Measurements from ENCODE around the gene PTPN5. TPM values are rescaled to one million over a fixed set of nuclear protein-coding genes. Genes with fewer than 3 reads are reported as not detected.

Gene PTPN5
- total RNA-seq, 1 experiment from 2014 or later: not detected

DNA sequence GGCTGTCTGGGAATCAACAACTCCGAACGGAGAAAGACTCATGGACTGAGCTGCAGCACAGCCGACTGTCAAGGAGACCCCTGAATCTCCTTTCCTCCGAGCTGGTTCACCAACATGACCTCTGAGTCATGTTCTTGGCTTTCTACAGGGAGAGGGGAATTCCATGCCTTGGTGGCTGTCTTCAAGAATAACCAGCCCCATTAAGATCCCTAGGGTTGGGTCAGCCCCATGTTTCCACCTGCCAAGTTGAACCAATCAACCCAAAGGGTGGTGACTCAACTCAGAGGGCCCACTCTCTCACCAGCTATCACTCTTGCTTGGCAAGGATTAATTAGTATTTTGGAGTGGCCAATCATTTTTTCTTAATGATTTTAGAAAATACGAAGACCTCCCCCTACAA is 37.3 kb downstream of the PTPN5 start:
- intact Hi-C loops (cut with micrococcal nuclease; ENCODE audit: unreplicated experiment) (no loop called here), in situ Hi-C loops (cut with HindIII; ENCODE audit: low pct_unique_long_range_greater_than_20kb, low sequenced_read_pairs) (no loop called here)
- TF ChIP-seq TCF7L2 (IDR thresholded peaks at IDR 0.05; ENCODE audit: low read depth, low read length) (no peak), POLR2AphosphoS5 (IDR thresholded peaks at IDR 0.05; ENCODE audit: low read depth, low read length) (no peak), SIN3A (IDR thresholded peaks at IDR 0.05; ENCODE audit: borderline replicate concordance, insufficient read depth, low read depth, low read length) (no peak)
- TF ChIP-seq, protein P1, sequence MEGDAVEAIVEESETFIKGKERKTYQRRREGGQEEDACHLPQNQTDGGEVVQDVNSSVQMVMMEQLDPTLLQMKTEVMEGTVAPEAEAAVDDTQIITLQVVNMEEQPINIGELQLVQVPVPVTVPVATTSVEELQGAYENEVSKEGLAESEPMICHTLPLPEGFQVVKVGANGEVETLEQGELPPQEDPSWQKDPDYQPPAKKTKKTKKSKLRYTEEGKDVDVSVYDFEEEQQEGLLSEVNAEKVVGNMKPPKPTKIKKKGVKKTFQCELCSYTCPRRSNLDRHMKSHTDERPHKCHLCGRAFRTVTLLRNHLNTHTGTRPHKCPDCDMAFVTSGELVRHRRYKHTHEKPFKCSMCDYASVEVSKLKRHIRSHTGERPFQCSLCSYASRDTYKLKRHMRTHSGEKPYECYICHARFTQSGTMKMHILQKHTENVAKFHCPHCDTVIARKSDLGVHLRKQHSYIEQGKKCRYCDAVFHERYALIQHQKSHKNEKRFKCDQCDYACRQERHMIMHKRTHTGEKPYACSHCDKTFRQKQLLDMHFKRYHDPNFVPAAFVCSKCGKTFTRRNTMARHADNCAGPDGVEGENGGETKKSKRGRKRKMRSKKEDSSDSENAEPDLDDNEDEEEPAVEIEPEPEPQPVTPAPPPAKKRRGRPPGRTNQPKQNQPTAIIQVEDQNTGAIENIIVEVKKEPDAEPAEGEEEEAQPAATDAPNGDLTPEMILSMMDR (IDR thresholded peaks at IDR 0.05): no peak
- TF ChIP-seq, protein P2, sequence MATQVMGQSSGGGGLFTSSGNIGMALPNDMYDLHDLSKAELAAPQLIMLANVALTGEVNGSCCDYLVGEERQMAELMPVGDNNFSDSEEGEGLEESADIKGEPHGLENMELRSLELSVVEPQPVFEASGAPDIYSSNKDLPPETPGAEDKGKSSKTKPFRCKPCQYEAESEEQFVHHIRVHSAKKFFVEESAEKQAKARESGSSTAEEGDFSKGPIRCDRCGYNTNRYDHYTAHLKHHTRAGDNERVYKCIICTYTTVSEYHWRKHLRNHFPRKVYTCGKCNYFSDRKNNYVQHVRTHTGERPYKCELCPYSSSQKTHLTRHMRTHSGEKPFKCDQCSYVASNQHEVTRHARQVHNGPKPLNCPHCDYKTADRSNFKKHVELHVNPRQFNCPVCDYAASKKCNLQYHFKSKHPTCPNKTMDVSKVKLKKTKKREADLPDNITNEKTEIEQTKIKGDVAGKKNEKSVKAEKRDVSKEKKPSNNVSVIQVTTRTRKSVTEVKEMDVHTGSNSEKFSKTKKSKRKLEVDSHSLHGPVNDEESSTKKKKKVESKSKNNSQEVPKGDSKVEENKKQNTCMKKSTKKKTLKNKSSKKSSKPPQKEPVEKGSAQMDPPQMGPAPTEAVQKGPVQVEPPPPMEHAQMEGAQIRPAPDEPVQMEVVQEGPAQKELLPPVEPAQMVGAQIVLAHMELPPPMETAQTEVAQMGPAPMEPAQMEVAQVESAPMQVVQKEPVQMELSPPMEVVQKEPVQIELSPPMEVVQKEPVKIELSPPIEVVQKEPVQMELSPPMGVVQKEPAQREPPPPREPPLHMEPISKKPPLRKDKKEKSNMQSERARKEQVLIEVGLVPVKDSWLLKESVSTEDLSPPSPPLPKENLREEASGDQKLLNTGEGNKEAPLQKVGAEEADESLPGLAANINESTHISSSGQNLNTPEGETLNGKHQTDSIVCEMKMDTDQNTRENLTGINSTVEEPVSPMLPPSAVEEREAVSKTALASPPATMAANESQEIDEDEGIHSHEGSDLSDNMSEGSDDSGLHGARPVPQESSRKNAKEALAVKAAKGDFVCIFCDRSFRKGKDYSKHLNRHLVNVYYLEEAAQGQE (IDR thresholded peaks at IDR 0.05; ENCODE audit: insufficient read depth in 1 of 2, low read depth in 2 of 2, low read length in 1 of 2): no peak
- Histone ChIP-seq H3K36me3 (ENCODE audit: control insufficient read depth, insufficient read depth, low read length) (no peaks in the 10 kb centered on the region), H3K9me3 (ENCODE audit: control insufficient read depth, insufficient read depth, low read depth, low read length) (no peaks in the 10 kb centered on the region), H3K27ac (ENCODE audit: low read length) (no peak overlapping the region), H3K4me3 (ENCODE audit: low read depth in 2 of 2, low read length in 2 of 2) (no peak overlapping the region), H3K27me3 (ENCODE audit: control insufficient read depth, insufficient read depth, low read length) (peaks cover 4% of the 10 kb centered on the region; the same call in 1 of the 2 replicates), H3K4me1 (ENCODE audit: control insufficient read depth, insufficient read depth, low read length) (peaks cover 3% of the 10 kb centered on the region; the same call in 1 of the 2 replicates)
- DNase-seq (ENCODE audit: low read depth, low spot score) (no peak), ATAC-seq (no peak)
- CTCF ChIA-PET: no interaction called here
- POLR2A ChIA-PET: no interaction called here
- BruUV-seq (replicated peaks): no TSS peak

DNA sequence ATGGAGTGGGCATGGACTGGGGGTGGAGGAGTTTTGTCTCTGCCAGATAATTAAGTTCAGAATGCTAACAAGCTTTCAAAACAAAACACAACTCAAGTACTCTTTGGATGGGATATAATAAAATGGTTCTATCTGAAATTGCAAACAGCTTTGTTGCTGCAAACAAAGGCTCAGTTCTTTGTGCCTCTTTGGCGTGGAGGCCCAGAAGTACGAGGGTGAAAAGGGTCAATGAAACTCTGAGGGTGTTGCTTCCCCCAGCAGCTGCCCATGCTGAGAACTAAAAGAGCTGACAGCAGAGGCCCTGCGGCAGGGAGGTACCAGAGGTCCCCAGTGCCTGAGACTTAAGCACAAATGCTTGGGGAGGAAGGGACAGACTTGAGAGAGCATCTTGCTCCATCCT is 39.1 kb downstream of the PTPN5 start:
- POLR2A ChIA-PET: no interaction called here

More for the DNA sequence above, 39.1 kb downstream of the PTPN5 start:
- intact Hi-C loops (cut with micrococcal nuclease; ENCODE audit: unreplicated experiment): no loop called here
- no peak overlapping the region for H3K27ac ChIP-seq (ENCODE audit: low read length)
- 0 out of 2 replicates have a peak, but pooled peaks cover 4% of the 10 kb centered on the region for H3K27me3 ChIP-seq (ENCODE audit: control insufficient read depth, insufficient read depth, low read length)
- ATAC-seq (no peak), DNase-seq (ENCODE audit: low read depth, low spot score) (no peak)
- TF ChIP-seq SIN3A (IDR thresholded peaks at IDR 0.05; ENCODE audit: borderline replicate concordance, insufficient read depth, low read depth, low read length) (no peak), TCF7L2 (IDR thresholded peaks at IDR 0.05; ENCODE audit: low read depth, low read length) (no peak), POLR2AphosphoS5 (IDR thresholded peaks at IDR 0.05; ENCODE audit: low read depth, low read length) (no peak)
- TF ChIP-seq, protein P2 (IDR thresholded peaks at IDR 0.05; ENCODE audit: insufficient read depth in 1 of 2, low read depth in 2 of 2, low read length in 1 of 2): no peak
- TF ChIP-seq, protein P1 (IDR thresholded peaks at IDR 0.05): no peak
- CTCF ChIA-PET: no interaction called here
- in situ Hi-C loops (cut with HindIII; ENCODE audit: low pct_unique_long_range_greater_than_20kb, low sequenced_read_pairs): no loop called here
- H3K9me3 ChIP-seq (ENCODE audit: control insufficient read depth, insufficient read depth, low read depth, low read length): no peaks in the 10 kb centered on the region
- H3K36me3 ChIP-seq (ENCODE audit: control insufficient read depth, insufficient read depth, low read length): no peaks in the 10 kb centered on the region
- H3K4me1 ChIP-seq (ENCODE audit: control insufficient read depth, insufficient read depth, low read length): peaks cover 3% of the 10 kb centered on the region; the same call in 1 of the 2 replicates
- H3K4me3 ChIP-seq (ENCODE audit: low read depth in 2 of 2, low read length in 2 of 2): no peak overlapping the region
- no TSS peak for BruUV-seq (replicated peaks)
